SIG-M5 treated with dmso at 0.1 percent for 504 hours (cell line): ENCODE measurements around the gene PTMA.
A peak's percentile ranks its signal among the peaks of the same experiment; 100 is the strongest.
"Not testable (repeated sequence)": the region's sequence is repeated elsewhere in the genome, so short reads cannot be mapped to it uniquely, and the experiment has no call there.

Experiments
- DNase-seq: peaks from one replicate; lab custom pipeline; 2025; ENCODE audit not compliant: unreplicated experiment; lab: John Stamatoyannopoulos, UW

PTMA gene

GRCh38 chr2:231707927-231708772, at the start of gene PTMA:
Gene PTMA (plus strand): TSS chr2:231708525. CDS start chr2:231708707, 182 bp downstream.
- peak; percentile 96 for DNase-seq

GRCh38 chr2:231660073-231660472, 48.3 kb upstream of the PTMA start:
- not testable (repeated sequence) for DNase-seq

- no peak for DNase-seq
Observed at GRCh38 chr2:231660860-231661259, 47.5 kb upstream of the PTMA start.

- no peak for DNase-seq
Observed at GRCh38 chr2:231661422-231662027, 46.8 kb upstream of the PTMA start.

- peak; percentile 96 for DNase-seq
Observed at GRCh38 chr2:231662028-231662810, 46.1 kb upstream of the PTMA start.

GRCh38 chr2:231662811-231663457, 45.4 kb upstream of the PTMA start:
- DNase-seq, result no peak

- DNase-seq, result no peak
Observed at GRCh38 chr2:231663458-231664212, 44.7 kb upstream of the PTMA start.

GRCh38 chr2:231664727-231665126, 43.6 kb upstream of the PTMA start:
- no peak for DNase-seq

- DNase-seq, result no peak
Observed at GRCh38 chr2:231665245-231666170, 42.8 kb upstream of the PTMA start.

- peak; percentile 92 for DNase-seq
Observed at GRCh38 chr2:231666171-231667095, 41.9 kb upstream of the PTMA start.

GRCh38 chr2:231667096-231667427, 41.3 kb upstream of the PTMA start:
- DNase-seq, result no peak

GRCh38 chr2:231667496-231667895, 40.8 kb upstream of the PTMA start:
- DNase-seq, result no peak

- no peak for DNase-seq
Observed at GRCh38 chr2:231668981-231669380, 39.3 kb upstream of the PTMA start.

GRCh38 chr2:231671270-231672050, 36.9 kb upstream of the PTMA start:
- DNase-seq, result no peak

GRCh38 chr2:231672617-231673347, 35.5 kb upstream of the PTMA start:
- DNase-seq, result no peak

GRCh38 chr2:231673348-231673770, 35.0 kb upstream of the PTMA start:
- DNase-seq, result no peak
